Measurements from ENCODE around the gene ZNF746.

GRCh38 chr7:149423449-149424110 lies 74.0 kb downstream of the ZNF746 start:
- TF ChIP-seq CTCF (IDR thresholded peaks at IDR 0.05) = no peak
- TF ChIP-seq POLR2A (IDR thresholded peaks at IDR 0.05; ENCODE audit: low read length) = no peak

Measured in A549 (cell line).